ENCODE data around the gene NEUROG1.
"Not testable (repeated sequence)": the region's sequence is repeated elsewhere in the genome, so short reads cannot be mapped to it uniquely, and the experiment has no call there.

Gene NEUROG1

GRCh38 chr5:135534609-135535419 lies 950 bp downstream of the NEUROG1 start:
- DNase-seq, result no peak

- DNase-seq, result no peak
These were observed 2.0 kb downstream of the NEUROG1 start for GRCh38 chr5:135533794-135534193.

GRCh38 chr5:135533334-135533733 lies 2.4 kb downstream of the NEUROG1 start:
- DNase-seq, result no peak

- not testable (repeated sequence) for DNase-seq
These were observed 6.2 kb downstream of the NEUROG1 start for GRCh38 chr5:135529576-135529975.

- no peak for DNase-seq
These were observed 8.8 kb downstream of the NEUROG1 start for GRCh38 chr5:135526924-135527323.

- no peak for DNase-seq
These were observed 13.8 kb downstream of the NEUROG1 start for GRCh38 chr5:135521964-135522363.

- DNase-seq, result no peak
These were observed 18.1 kb downstream of the NEUROG1 start for GRCh38 chr5:135517631-135518030.

GRCh38 chr5:135514116-135514515 lies 21.6 kb downstream of the NEUROG1 start:
- no peak for DNase-seq

- DNase-seq, result no peak
These were observed 23.8 kb downstream of the NEUROG1 start for GRCh38 chr5:135511761-135512575.

- DNase-seq, result no peak
These were observed 25.8 kb downstream of the NEUROG1 start for GRCh38 chr5:135509995-135510394.

GRCh38 chr5:135508496-135509005 lies 27.2 kb downstream of the NEUROG1 start:
- DNase-seq, result no peak

GRCh38 chr5:135505973-135506372 lies 29.8 kb downstream of the NEUROG1 start:
- no peak for DNase-seq

GRCh38 chr5:135504376-135504775 lies 31.4 kb downstream of the NEUROG1 start:
- no peak for DNase-seq

GRCh38 chr5:135503871-135504270 lies 31.9 kb downstream of the NEUROG1 start:
- no peak for DNase-seq

GRCh38 chr5:135502836-135503520 lies 32.8 kb downstream of the NEUROG1 start:
- DNase-seq, result no peak

GRCh38 chr5:135501965-135502364 lies 33.8 kb downstream of the NEUROG1 start:
- DNase-seq, result no peak

GRCh38 chr5:135498637-135498995 lies 37.1 kb downstream of the NEUROG1 start:
- no peak for DNase-seq

GRCh38 chr5:135497971-135498636 lies 37.7 kb downstream of the NEUROG1 start:
- no peak for DNase-seq

GRCh38 chr5:135495531-135495930 lies 40.2 kb downstream of the NEUROG1 start:
- DNase-seq, result not testable (repeated sequence)

GRCh38 chr5:135494196-135494595 lies 41.6 kb downstream of the NEUROG1 start:
- DNase-seq, result no peak

GRCh38 chr5:135493406-135494180 lies 42.2 kb downstream of the NEUROG1 start:
- DNase-seq, result no peak

GRCh38 chr5:135492319-135492626 lies 43.5 kb downstream of the NEUROG1 start:
- no peak for DNase-seq

All from activated CD8-positive, alpha-beta memory T cell treated with anti-CD3 and anti-CD28 coated beads, Interleukin-2, amount 50 U/mL, for 48 hours (primary cell).